ENCODE results near the gene CDK19.

The CDK19 gene

DNA sequence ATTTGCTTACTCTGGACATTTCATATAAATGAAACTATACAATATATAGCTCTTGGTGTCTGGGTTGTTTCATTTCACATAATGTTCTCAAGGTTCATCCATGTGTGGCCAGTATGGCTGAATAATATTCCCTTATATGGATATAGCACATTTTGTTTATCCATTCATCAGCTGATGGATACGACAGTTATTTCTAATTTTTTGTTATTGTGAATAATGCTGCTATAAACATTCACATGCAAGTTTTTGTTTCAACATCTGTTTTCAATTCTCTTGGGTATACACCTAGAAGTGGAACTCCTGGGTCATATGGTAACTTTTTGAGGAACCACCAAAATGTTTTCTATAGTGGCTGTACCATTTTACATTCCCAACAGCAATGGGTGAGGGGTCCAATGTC is 101.1 kb downstream of the CDK19 start:
- Histone ChIP-seq H3K36me3 (ENCODE audit: control insufficient read depth, insufficient read depth, low read length) (no peaks in the 10 kb centered on the region), H3K4me3 (ENCODE audit: low read depth, low read length) (no peak overlapping the region), H3K4me1 (ENCODE audit: control insufficient read depth, insufficient read depth, low read length) (no peaks in the 10 kb centered on the region), H3K27me3 (ENCODE audit: control insufficient read depth, insufficient read depth, low read length) (no peaks in the 10 kb centered on the region), H3K9ac (ENCODE audit: low read depth, low read length) (no peak overlapping the region), H3K9me3 (ENCODE audit: control insufficient read depth, insufficient read depth, low read length) (no peaks in the 10 kb centered on the region)

DNA sequence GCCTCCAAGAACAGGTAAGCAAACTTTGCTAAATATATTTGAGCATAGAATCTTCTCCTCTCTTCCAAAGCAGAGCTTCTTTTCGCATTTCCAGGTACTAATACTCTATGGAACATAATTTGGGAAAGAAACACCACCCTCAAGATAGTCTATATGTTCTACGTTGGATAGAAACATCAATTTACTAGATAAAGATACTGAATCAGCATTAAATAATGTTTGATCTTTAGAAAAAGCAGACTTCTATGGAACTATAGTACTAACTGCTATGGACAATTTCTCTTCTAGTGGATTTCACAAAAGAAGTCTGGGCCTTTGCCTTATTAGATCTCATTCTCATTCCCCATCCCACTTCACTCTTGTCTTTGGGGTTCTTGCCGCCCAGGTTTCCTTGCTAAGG is 103.0 kb downstream of the CDK19 start:
- Histone ChIP-seq H3K27me3 (ENCODE audit: control insufficient read depth, insufficient read depth, low read length) (no peaks in the 10 kb centered on the region), H3K9ac (ENCODE audit: low read depth, low read length) (no peak overlapping the region), H3K9me3 (ENCODE audit: control insufficient read depth, insufficient read depth, low read length) (no peaks in the 10 kb centered on the region), H3K36me3 (ENCODE audit: control insufficient read depth, insufficient read depth, low read length) (no peaks in the 10 kb centered on the region), H3K4me1 (ENCODE audit: control insufficient read depth, insufficient read depth, low read length) (no peaks in the 10 kb centered on the region), H3K4me3 (ENCODE audit: low read depth, low read length) (no peak overlapping the region)

DNA sequence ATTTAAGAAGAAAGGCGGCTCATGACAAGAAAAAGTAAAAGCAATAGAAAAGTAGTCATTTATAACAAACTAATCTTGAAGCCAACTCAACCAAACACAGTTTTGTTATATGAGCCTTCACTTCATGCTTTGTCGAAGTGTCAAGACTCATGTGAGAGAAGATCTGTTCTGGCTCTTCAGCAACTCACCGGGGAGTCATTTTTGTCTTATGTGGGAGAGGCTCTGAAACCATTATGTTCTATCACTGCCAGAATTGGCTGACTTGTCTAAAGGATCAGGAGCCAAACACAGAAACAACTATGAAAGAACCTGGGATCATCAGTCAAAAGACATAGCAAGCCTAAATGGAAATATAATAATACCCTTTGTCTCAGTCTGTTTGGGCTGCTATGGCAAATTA is 105.2 kb downstream of the CDK19 start:
- no peaks in the 10 kb centered on the region for H3K27me3 ChIP-seq (ENCODE audit: control insufficient read depth, insufficient read depth, low read length)
- H3K4me1 ChIP-seq (ENCODE audit: control insufficient read depth, insufficient read depth, low read length), result no peaks in the 10 kb centered on the region
- H3K9ac ChIP-seq (ENCODE audit: low read depth, low read length), result no peak overlapping the region
- no peak overlapping the region for H3K4me3 ChIP-seq (ENCODE audit: low read depth, low read length)
- no peaks in the 10 kb centered on the region for H3K9me3 ChIP-seq (ENCODE audit: control insufficient read depth, insufficient read depth, low read length)
- H3K36me3 ChIP-seq (ENCODE audit: control insufficient read depth, insufficient read depth, low read length), result no peaks in the 10 kb centered on the region

DNA sequence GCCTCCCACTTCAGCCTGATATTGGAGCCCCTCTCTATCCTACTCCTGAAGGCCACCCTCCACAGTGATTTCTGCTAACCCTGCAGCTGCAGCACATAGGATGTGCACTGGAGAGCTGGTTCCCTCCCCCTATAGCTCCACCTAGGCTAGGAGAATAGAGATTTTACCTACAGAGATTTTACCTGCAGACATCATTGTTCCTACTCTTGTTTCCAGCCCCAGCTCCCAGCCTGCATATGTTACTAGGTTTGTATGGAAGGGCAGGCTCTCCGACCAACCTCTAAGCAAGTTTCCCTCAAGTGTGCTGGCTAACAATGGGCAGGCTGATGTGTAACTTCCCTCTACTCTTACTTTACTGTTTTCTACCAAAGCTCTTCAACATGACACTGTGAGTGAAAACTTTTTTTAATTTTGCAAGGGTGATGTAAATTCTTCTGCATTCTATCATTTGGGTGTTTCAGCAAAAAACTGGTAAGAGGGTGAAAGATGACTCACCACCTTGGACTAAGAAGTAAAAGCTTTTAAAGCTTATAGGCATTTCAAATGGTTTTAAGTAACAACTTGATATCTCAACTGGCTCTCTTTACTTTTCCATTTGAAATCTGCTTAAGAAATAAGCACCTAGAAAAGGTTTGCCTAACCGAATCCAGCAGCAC is 106.8 kb downstream of the CDK19 start:
- Histone ChIP-seq H3K9ac (ENCODE audit: low read depth, low read length) (no peak overlapping the region), H3K4me1 (ENCODE audit: control insufficient read depth, insufficient read depth, low read length) (no peaks in the 10 kb centered on the region), H3K4me3 (ENCODE audit: low read depth, low read length) (no peak overlapping the region), H3K36me3 (ENCODE audit: control insufficient read depth, insufficient read depth, low read length) (no peaks in the 10 kb centered on the region), H3K9me3 (ENCODE audit: control insufficient read depth, insufficient read depth, low read length) (no peaks in the 10 kb centered on the region), H3K27me3 (ENCODE audit: control insufficient read depth, insufficient read depth, low read length) (no peaks in the 10 kb centered on the region)

DNA sequence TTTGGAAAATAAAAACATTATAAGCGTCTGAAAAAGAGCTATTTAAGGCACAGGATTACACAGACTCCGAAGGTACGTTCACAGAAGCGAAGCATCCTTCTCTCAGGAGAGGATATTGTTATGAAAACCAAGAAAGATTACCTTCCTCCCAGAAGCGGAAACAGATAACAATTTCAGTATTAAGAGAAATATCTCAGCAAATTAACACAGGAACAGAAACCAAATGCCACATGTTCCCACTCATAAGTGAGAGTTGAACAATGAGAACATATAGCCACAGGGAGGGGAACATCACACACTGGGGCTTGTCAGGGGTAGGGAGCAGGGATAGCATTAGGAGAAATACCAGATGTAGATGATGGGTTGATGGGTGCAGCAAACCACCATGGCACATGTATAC is 109.7 kb downstream of the CDK19 start:
- no peaks in the 10 kb centered on the region for H3K9me3 ChIP-seq (ENCODE audit: control insufficient read depth, insufficient read depth, low read length)
- no peak overlapping the region for H3K4me3 ChIP-seq (ENCODE audit: low read depth, low read length)
- no peaks in the 10 kb centered on the region for H3K4me1 ChIP-seq (ENCODE audit: control insufficient read depth, insufficient read depth, low read length)
- no peak overlapping the region for H3K9ac ChIP-seq (ENCODE audit: low read depth, low read length)
- H3K36me3 ChIP-seq (ENCODE audit: control insufficient read depth, insufficient read depth, low read length), result no peaks in the 10 kb centered on the region
- peaks cover under 1% of the 10 kb centered on the region for H3K27me3 ChIP-seq (ENCODE audit: control insufficient read depth, insufficient read depth, low read length)

DNA sequence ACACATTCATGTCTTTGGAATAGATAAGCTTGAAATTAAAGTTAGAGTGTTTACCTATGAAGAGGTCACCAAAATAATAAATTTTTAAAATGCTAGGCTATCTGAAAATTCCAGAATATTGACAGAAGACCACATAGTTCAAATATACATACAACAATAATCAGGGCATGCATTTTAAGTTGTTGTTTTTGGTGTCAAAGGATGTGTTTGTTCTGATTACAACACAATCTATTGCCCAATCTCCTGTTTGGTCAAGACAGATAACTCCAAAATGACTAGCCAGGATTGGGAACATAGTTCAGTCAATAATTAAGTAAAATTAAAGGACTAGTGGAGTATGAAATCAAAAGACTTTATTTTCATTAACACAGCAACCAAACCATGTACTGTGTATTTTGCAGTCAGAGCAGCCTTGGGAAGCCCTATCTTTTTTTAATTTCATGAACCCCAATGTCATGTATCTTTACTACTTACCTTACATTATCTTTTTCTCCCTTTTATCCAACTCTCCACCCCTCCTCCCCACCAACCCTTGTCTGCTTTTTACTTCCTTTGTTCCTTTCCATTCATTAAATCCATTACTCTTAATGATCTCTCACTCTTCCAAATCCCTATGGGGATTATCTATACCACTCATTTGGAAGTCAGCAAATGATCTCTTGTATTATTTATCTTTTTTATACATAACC is 111.2 kb downstream of the CDK19 start:
- Histone ChIP-seq H3K36me3 (ENCODE audit: control insufficient read depth, insufficient read depth, low read length) (no peaks in the 10 kb centered on the region), H3K27me3 (ENCODE audit: control insufficient read depth, insufficient read depth, low read length) (peaks cover 4% of the 10 kb centered on the region), H3K4me3 (ENCODE audit: low read depth, low read length) (no peak overlapping the region), H3K9ac (ENCODE audit: low read depth, low read length) (no peak overlapping the region), H3K9me3 (ENCODE audit: control insufficient read depth, insufficient read depth, low read length) (no peaks in the 10 kb centered on the region), H3K4me1 (ENCODE audit: control insufficient read depth, insufficient read depth, low read length) (no peaks in the 10 kb centered on the region)

DNA sequence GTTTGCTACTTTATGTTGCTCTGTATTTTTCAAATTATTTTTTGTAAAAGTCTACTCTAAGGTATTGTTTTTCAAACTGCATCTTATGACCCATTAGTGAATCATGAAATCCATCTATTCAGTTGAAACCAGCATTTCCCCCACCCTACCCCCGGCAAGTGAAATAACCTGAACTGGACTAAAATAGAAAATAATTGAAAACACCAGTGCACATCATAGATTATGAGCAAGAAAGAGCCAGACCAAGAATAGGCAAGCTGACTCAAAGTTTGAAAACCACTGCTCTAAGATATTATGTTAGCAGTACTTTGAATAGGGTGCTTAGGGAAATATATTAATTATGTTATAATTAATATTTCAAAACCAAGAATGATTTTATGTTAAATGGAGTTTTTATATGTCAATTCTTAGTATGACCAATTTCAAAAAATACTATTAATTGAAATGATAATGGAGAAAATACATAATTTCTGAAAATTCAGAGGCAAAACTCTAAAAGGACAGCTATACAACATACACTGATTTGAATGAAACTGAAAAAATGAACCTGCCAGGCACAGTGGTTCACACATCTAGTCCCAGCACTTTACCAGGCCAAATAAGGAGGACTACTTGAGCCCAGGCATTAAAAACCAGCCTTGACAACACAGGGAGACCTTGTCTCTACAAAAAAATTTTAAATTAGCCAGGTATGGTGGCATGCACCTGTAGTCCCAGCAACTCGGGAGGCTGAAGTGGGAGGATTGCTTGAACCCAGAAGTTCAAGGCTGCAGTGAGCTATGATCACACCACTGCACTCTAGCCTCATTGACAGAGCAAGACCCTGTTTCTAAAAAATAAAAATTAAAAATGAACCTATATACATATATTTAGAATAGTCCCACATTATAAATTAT is 112.0 kb downstream of the CDK19 start:
- H3K9ac ChIP-seq (ENCODE audit: low read depth, low read length), result no peak overlapping the region
- H3K27me3 ChIP-seq (ENCODE audit: control insufficient read depth, insufficient read depth, low read length), result peaks cover 4% of the 10 kb centered on the region
- H3K36me3 ChIP-seq (ENCODE audit: control insufficient read depth, insufficient read depth, low read length), result no peaks in the 10 kb centered on the region
- no peaks in the 10 kb centered on the region for H3K9me3 ChIP-seq (ENCODE audit: control insufficient read depth, insufficient read depth, low read length)
- H3K4me1 ChIP-seq (ENCODE audit: control insufficient read depth, insufficient read depth, low read length), result no peaks in the 10 kb centered on the region
- no peak overlapping the region for H3K4me3 ChIP-seq (ENCODE audit: low read depth, low read length)

DNA sequence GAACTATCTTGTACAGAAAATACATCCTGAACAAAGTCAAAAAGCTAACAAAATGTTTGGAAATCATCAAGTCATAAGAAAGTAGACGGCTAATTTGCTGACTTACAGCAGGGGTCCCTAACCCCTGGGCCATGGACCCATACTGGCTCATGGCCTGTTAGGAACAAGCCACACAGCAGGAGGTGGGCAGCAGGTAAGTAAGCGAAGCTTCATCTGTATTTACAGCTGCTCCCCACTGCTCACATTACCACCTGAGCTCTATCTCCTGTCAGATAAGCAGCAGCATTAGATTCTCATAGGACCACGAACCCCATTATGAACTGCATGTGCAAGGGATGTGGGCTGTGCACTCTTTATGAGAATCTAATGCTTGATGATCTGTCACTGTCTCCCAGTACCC is 115.5 kb downstream of the CDK19 start:
- Histone ChIP-seq H3K4me1 (ENCODE audit: control insufficient read depth, insufficient read depth, low read length) (no peaks in the 10 kb centered on the region), H3K9me3 (ENCODE audit: control insufficient read depth, insufficient read depth, low read length) (no peaks in the 10 kb centered on the region), H3K9ac (ENCODE audit: low read depth, low read length) (no peak overlapping the region), H3K36me3 (ENCODE audit: control insufficient read depth, insufficient read depth, low read length) (no peaks in the 10 kb centered on the region), H3K4me3 (ENCODE audit: low read depth, low read length) (no peak overlapping the region), H3K27me3 (ENCODE audit: control insufficient read depth, insufficient read depth, low read length) (peaks cover 4% of the 10 kb centered on the region)

DNA sequence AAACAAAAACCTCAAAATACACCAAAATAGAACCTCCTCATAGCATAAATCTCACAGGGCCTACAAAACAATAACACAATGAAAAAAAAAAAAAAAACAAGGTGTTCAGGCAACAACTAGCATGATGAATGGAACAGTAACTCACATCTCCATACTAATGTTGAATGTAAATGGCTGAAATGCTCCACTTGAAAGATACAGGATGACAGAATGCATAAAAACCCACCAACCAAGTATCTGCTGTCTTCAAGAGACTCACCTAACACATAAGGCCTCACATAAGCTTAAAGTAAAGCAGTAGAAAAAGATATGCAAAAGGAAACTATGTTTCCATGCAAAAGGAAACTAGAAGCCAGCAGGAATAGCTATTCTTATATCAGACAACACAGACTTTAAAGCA is 121.3 kb downstream of the CDK19 start:
- Histone ChIP-seq H3K36me3 (ENCODE audit: control insufficient read depth, insufficient read depth, low read length) (no peaks in the 10 kb centered on the region), H3K4me3 (ENCODE audit: low read depth, low read length) (no peak overlapping the region), H3K9ac (ENCODE audit: low read depth, low read length) (no peak overlapping the region), H3K4me1 (ENCODE audit: control insufficient read depth, insufficient read depth, low read length) (peaks cover 9% of the 10 kb centered on the region), H3K9me3 (ENCODE audit: control insufficient read depth, insufficient read depth, low read length) (no peaks in the 10 kb centered on the region), H3K27me3 (ENCODE audit: control insufficient read depth, insufficient read depth, low read length) (no peaks in the 10 kb centered on the region)

DNA sequence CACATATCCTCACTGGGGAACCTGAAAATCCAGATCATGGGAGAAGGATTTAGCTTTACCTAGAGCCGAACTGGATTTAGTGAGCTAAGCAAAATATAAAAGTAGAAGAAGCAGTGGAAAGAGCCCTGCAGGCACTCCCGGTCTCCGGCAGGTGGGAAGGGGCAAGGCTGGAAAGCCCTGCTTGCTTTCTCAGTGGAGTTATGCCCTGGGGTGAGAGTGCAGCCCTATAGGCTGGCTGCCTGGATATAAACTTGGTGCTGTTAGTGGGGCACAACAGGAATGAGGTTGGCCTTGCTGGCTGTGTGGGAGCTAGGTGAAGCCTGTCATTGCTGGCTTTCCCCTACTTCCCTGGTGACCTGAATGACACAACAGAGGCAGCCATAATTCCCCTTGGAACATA is 122.0 kb downstream of the CDK19 start:
- H3K27me3 ChIP-seq (ENCODE audit: control insufficient read depth, insufficient read depth, low read length), result no peaks in the 10 kb centered on the region
- no peak overlapping the region for H3K4me3 ChIP-seq (ENCODE audit: low read depth, low read length)
- no peaks in the 10 kb centered on the region for H3K9me3 ChIP-seq (ENCODE audit: control insufficient read depth, insufficient read depth, low read length)
- no peaks in the 10 kb centered on the region for H3K36me3 ChIP-seq (ENCODE audit: control insufficient read depth, insufficient read depth, low read length)
- H3K4me1 ChIP-seq (ENCODE audit: control insufficient read depth, insufficient read depth, low read length), result peaks cover 16% of the 10 kb centered on the region
- H3K9ac ChIP-seq (ENCODE audit: low read depth, low read length), result peak overlapping the region; percentile 16

DNA sequence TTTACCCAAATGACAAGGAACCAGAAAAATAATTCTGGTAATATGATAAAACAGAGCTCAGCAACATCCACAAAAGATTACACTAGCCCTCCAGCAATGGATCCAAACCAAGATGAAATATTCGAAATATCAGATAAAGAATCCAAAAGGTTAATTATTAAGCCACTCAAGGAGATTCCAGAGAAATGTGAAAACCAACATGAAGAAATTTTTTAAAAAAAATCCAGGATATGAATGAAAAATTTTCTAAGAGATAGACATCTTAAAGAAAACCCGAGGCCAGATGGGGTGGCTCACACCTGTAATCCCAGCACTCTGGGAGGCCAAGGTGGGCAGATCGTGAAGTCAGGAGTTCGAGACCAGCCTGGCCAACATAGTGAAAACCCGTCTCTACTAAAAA is 124.4 kb downstream of the CDK19 start:
- H3K36me3 ChIP-seq (ENCODE audit: control insufficient read depth, insufficient read depth, low read length), result no peaks in the 10 kb centered on the region
- H3K27me3 ChIP-seq (ENCODE audit: control insufficient read depth, insufficient read depth, low read length), result no peaks in the 10 kb centered on the region
- peaks cover 16% of the 10 kb centered on the region for H3K4me1 ChIP-seq (ENCODE audit: control insufficient read depth, insufficient read depth, low read length)
- no peak overlapping the region for H3K4me3 ChIP-seq (ENCODE audit: low read depth, low read length)
- H3K9ac ChIP-seq (ENCODE audit: low read depth, low read length), result no peak overlapping the region
- H3K9me3 ChIP-seq (ENCODE audit: control insufficient read depth, insufficient read depth, low read length), result no peaks in the 10 kb centered on the region
